Stimulated activated CD4-positive, alpha-beta T cell treated with anti-CD3 and anti-CD28 coated beads, Interleukin-1b, Interleukin-23, amount 100 ng/mL, for 24 hours (primary cell): Measurements from ENCODE around the gene IGFL1.
"Not testable (repeated sequence)": the region's sequence is repeated elsewhere in the genome, so short reads cannot be mapped to it uniquely, and the experiment has no call there.

Experiments used
- DNase-seq, 4 experiments: peaks; one replicate each; pipeline ENCODE4 v3.0.0-alpha.2; 2020; ENCODE audit warnings: low read depth in 4 of 4, low spot score in 1 of 4

IGFL1 gene

GRCh38 chr19:46264801-46265200 lies 35.3 kb downstream of the IGFL1 start:
- not testable (repeated sequence) for DNase-seq

GRCh38 chr19:46265217-46265828 lies 35.8 kb downstream of the IGFL1 start:
- peak; percentile 47 to 62 (median 54) for DNase-seq

- no peak for DNase-seq
These were observed 39.6 kb downstream of the IGFL1 start for GRCh38 chr19:46269101-46269500.

- no peak for DNase-seq
These were observed 41.1 kb downstream of the IGFL1 start for GRCh38 chr19:46270521-46271256.

GRCh38 chr19:46271481-46272197 lies 42.1 kb downstream of the IGFL1 start:
- no peak for DNase-seq

GRCh38 chr19:46273931-46274330 lies 44.4 kb downstream of the IGFL1 start:
- not testable (repeated sequence) for DNase-seq

- no peak for DNase-seq
These were observed 49.6 kb downstream of the IGFL1 start for GRCh38 chr19:46279177-46279576.
